SK-N-SH (cell line): Measurements from ENCODE around the gene GRAP. TPM values are rescaled to one million over a fixed set of nuclear protein-coding genes. Genes with fewer than 3 reads are reported as not detected.

Experiments used
- CTCF ChIA-PET: fragments of 300-600, 350-600 bp; formaldehyde crosslinking; extraction: SDS; loops from one replicate; lab custom pipeline; 2021; lab: Yijun Ruan, JAX
- POLR2A ChIA-PET: fragments of 350-600 bp; sonication (Branson Sonifier 250); formaldehyde crosslinking; extraction: SDS; loops from one replicate; lab custom pipeline; 2020; ENCODE audit warnings: antibody characterized with exemption, inconsistent platforms; lab: Yijun Ruan, JAX
- DNase-seq: peaks from one replicate; pipeline ENCODE4 v3.0.0; 2012
- H2AFZ ChIP-seq: fragments of 200-600 bp; sonication (generic); 2 replicates; pipeline ENCODE4 v1.8.1; 2016; ENCODE audit warnings: antibody characterized with exemption, mild to moderate bottlenecking, low read depth
- H3F3A ChIP-seq: fragments of 200-600 bp; sonication (generic); replicated peaks from 2 replicates; pipeline ENCODE3; 2016; ENCODE audit warnings: antibody characterized with exemption, mild to moderate bottlenecking; ENCODE audit not compliant: insufficient read depth
- H3K27ac ChIP-seq, 2 experiments: fragments of 200-500 bp in 1 of 2; fragments of 200-600 bp in 1 of 2; sonication (Bioruptor generic) in 1 of 2; sonication (generic), shearing (Covaris generic) in 1 of 2; 2 replicates each; pipeline versions ENCODE4 v1.5.1 to v1.6.1; 2014 to 2016; ENCODE audit warnings: low read depth in 2 of 2, inconsistent platforms in 1 of 2, low read length in 1 of 2, mild to moderate bottlenecking in 1 of 2, mixed read lengths in 1 of 2
- H3K27me3 ChIP-seq: fragments of 200-600 bp; sonication (generic), shearing (Covaris generic); 2 replicates; pipeline ENCODE4 v1.6.1; 2016; ENCODE audit warnings: mixed run types; ENCODE audit not compliant: insufficient read depth
- H3K36me3 ChIP-seq, 2 experiments: fragments of 200-500 bp in 1 of 2; fragments of 200-600 bp in 1 of 2; sonication (Bioruptor generic) in 1 of 2; sonication (generic) in 1 of 2; replicated peaks in 1 of 2; 2 replicates each; pipeline versions ENCODE3 to v1.5.1; 2014 to 2016; ENCODE audit warnings: low read length in 1 of 2, mild to moderate bottlenecking in 1 of 2; ENCODE audit not compliant: insufficient read depth in 2 of 2, control insufficient read depth in 1 of 2
- H3K4me1 ChIP-seq, 2 experiments: fragments of 200-500 bp in 1 of 2; fragments of 200-600 bp in 1 of 2; sonication (Bioruptor generic) in 1 of 2; sonication (generic), shearing (Covaris generic) in 1 of 2; 2 replicates each; pipeline versions ENCODE4 v1.5.1 to v1.6.1; 2014 to 2016; ENCODE audit warnings: low read depth in 1 of 2, low read length in 1 of 2, mixed run types in 1 of 2; ENCODE audit not compliant: insufficient read depth in 2 of 2, control insufficient read depth in 1 of 2
- H3K4me2 ChIP-seq: fragments of 200-600 bp; sonication (generic), shearing (Covaris generic); 2 replicates; pipeline ENCODE4 v1.6.1; 2017; ENCODE audit warnings: mixed run types
- H3K4me3 ChIP-seq, 2 experiments: fragments of 200-500 bp in 1 of 2; fragments of 200-600 bp in 1 of 2; sonication (Bioruptor generic) in 1 of 2; sonication (generic), shearing (Covaris generic) in 1 of 2; 2 replicates each; pipeline versions ENCODE4 v1.5.1 to v1.8.1; 2014 to 2016; ENCODE audit warnings: low read depth in 2 of 2, inconsistent platforms in 1 of 2, low read length in 1 of 2, mild to moderate bottlenecking in 1 of 2, mixed read lengths in 1 of 2, moderate library complexity in 1 of 2
- H3K79me2 ChIP-seq: fragments of 200-600 bp; sonication (generic); 2 replicates; pipeline ENCODE4 v1.8.1; 2017; ENCODE audit warnings: mild to moderate bottlenecking; ENCODE audit not compliant: insufficient read depth
- H3K9ac ChIP-seq: fragments of 200-600 bp; sonication (generic); 2 replicates; pipeline ENCODE4 v1.6.1; 2017; ENCODE audit warnings: mixed run types
- H3K9me2 ChIP-seq: fragments of 200-600 bp; sonication (generic); 2 replicates; pipeline ENCODE4 v1.6.1; 2017; ENCODE audit warnings: mixed run types
- H3K9me3 ChIP-seq: fragments of 200-600 bp; sonication (generic); 2 replicates; pipeline ENCODE4 v1.6.1; 2017; ENCODE audit warnings: mixed run types, mild to moderate bottlenecking, moderate library complexity
- H4K20me1 ChIP-seq: fragments of 200-600 bp; sonication (generic); 2 replicates; pipeline ENCODE4 v1.6.1; 2017; ENCODE audit warnings: mild to moderate bottlenecking, mixed run types; ENCODE audit not compliant: insufficient read depth
- CTCF ChIP-seq: fragments of 200-600 bp; sonication (generic); IDR thresholded peaks from 2 replicates; pipeline ENCODE4 v1.6.1; 2017; ENCODE audit warnings: antibody characterized with exemption, mild to moderate bottlenecking, moderate library complexity
- EP300 ChIP-seq, 2 experiments: IDR thresholded peaks; 2 replicates each; pipeline versions ENCODE4 v1.4.0 to v1.6.1; 2012; ENCODE audit warnings: borderline replicate concordance in 1 of 2, low read depth in 1 of 2, low read length in 1 of 2
- FOXJ3 ChIP-seq: sonication (generic); formaldehyde crosslinking; IDR thresholded peaks from 2 replicates; pipeline ENCODE4 v1.5.1; 2020; ENCODE audit warnings: mild to moderate bottlenecking, missing genetic modification reagents
- GATA2 ChIP-seq: sonication (generic); formaldehyde crosslinking; IDR thresholded peaks from 2 replicates; pipeline ENCODE4 v1.5.0; 2020; ENCODE audit warnings: mild to moderate bottlenecking, missing genetic modification reagents
- IRF3 ChIP-seq: fragments of 150-350 bp; IDR thresholded peaks from 2 replicates; pipeline ENCODE4 v1.6.1; 2016; ENCODE audit warnings: mild to moderate bottlenecking, low read depth, low read length
- JUND ChIP-seq: IDR thresholded peaks from 2 replicates; pipeline ENCODE4 v1.4.0; 2012
- MAX ChIP-seq: IDR thresholded peaks from 2 replicates; pipeline ENCODE4 v1.4.0; 2012; ENCODE audit warnings: low read depth
- MEF2A ChIP-seq: IDR thresholded peaks from 2 replicates; pipeline ENCODE4 v1.4.0; 2012; ENCODE audit warnings: low read depth, borderline replicate concordance
- RAD21 ChIP-seq: IDR thresholded peaks from 2 replicates; pipeline ENCODE4 v1.6.1; 2012; ENCODE audit warnings: mild to moderate bottlenecking, low read length
- RCOR1 ChIP-seq: fragments of 150-350 bp; IDR thresholded peaks from 2 replicates; pipeline ENCODE4 v1.6.1; 2017; ENCODE audit warnings: antibody characterized with exemption, low read length
- RXRA ChIP-seq: IDR thresholded peaks from 2 replicates; pipeline ENCODE4 v1.4.0; 2012; ENCODE audit warnings: low read depth, mild to moderate bottlenecking, borderline replicate concordance
- SIN3A ChIP-seq: IDR thresholded peaks from 2 replicates; pipeline ENCODE4 v1.6.1; 2012; ENCODE audit warnings: low read depth, mild to moderate bottlenecking, low read length, moderate library complexity, borderline replicate concordance
- TAF1 ChIP-seq: IDR thresholded peaks from 2 replicates; pipeline ENCODE4 v1.6.1; 2012; ENCODE audit warnings: low read depth, mild to moderate bottlenecking, low read length, moderate library complexity, borderline replicate concordance
- TEAD4 ChIP-seq: IDR thresholded peaks from 2 replicates; pipeline ENCODE4 v1.4.0; 2012; ENCODE audit warnings: mild to moderate bottlenecking, borderline replicate concordance; ENCODE audit not compliant: insufficient read depth
- USF1 ChIP-seq: IDR thresholded peaks from 2 replicates; pipeline ENCODE4 v1.4.0; 2012; ENCODE audit warnings: low read depth, borderline replicate concordance
- YY1 ChIP-seq: IDR thresholded peaks from 2 replicates; pipeline ENCODE4 v1.4.0; 2012; ENCODE audit warnings: low read depth, mild to moderate bottlenecking
- WGBS: methylation state at CpG from one replicate; pipeline ENCODE4 v1.1.6; 2017; ENCODE audit warnings: low lambda C conversion rate; 5-methylcytosine and 5-hydroxymethylcytosine counted together
- polyA plus RNA-seq, 3 experiments: library from polyadenylated mRNA; depleted of rRNA; stranded (reverse); fragments of >200 nt; gene quantifications; 2 replicates each; pipeline ENCODE4 v1.2.3, GENCODE V29; 2012

The GRAP gene
- polyA plus RNA-seq, 1 of the 3 experiments (the other 2 are of a cell fraction) = 0.02 TPM

- Histone ChIP-seq H3K9ac (no peak overlapping the region), H3K4me3 (no peak overlapping the region), H3F3A (no peaks in the 10 kb centered on the region), H3K9me3 (no peaks in the 10 kb centered on the region), H4K20me1 (no peaks in the 10 kb centered on the region), H3K36me3 (peaks cover 0 to 24% of the 10 kb centered on the region in 2 experiments), H3K79me2 (no peaks in the 10 kb centered on the region), H3K4me2 (no peak overlapping the region), H3K4me1 (no peaks in the 10 kb centered on the region), H3K27ac (no peak overlapping the region), H3K27me3 (no peaks in the 10 kb centered on the region), H3K9me2 (no peaks in the 10 kb centered on the region), H2AFZ (no peak overlapping the region)
- POLR2A ChIA-PET = no interaction called here
- WGBS = 70% methylated on average over 3 of the region's 4 CpGs
- TF ChIP-seq EP300 (IDR thresholded peaks at IDR 0.05; ENCODE audit: borderline replicate concordance in 1 of 2, low read depth in 1 of 2, low read length in 1 of 2) (no peak), RXRA (no peak), MEF2A (no peak), TAF1 (no peak), CTCF (no peak), IRF3 (no peak), GATA2 (CRISPR knock-in tag) (no peak), TEAD4 (no peak), JUND (no peak), RAD21 (no peak), RCOR1 (no peak), USF1 (no peak), MAX (no peak), FOXJ3 (CRISPR knock-in tag) (no peak), SIN3A (no peak), YY1 (no peak)
- CTCF ChIA-PET = interaction anchor here (0.8 to 5.7 kb wide), 2 partner anchors 15 to 19 kb away, joined by 3 to 34 read pairs; no protein-coding TSS in a partner anchor
- no peak for DNase-seq
These were observed 70.6 kb downstream of the GRAP start for GRCh38 chr17:18976201-18976600.
